GM15510 (cell line): ENCODE data around the gene MTHFD1.

Source experiments
- POLR2A ChIP-seq: IDR thresholded peaks from 3 replicates; pipeline ENCODE4 v1.6.1; 2011; ENCODE audit warnings: borderline replicate concordance; ENCODE audit not compliant: insufficient read length; ENCODE audit errors: extremely low read depth

The MTHFD1 gene

GRCh38 chr14:64500088-64500487 is 111.9 kb downstream of the MTHFD1 start:
- no peak for TF ChIP-seq POLR2A

GRCh38 chr14:64501411-64502171 is 113.4 kb downstream of the MTHFD1 start:
- TF ChIP-seq POLR2A = no peak

- TF ChIP-seq POLR2A = no peak
Measured at GRCh38 chr14:64502456-64502855, 114.3 kb downstream of the MTHFD1 start.

- no peak for TF ChIP-seq POLR2A
Measured at GRCh38 chr14:64502887-64503433, 114.8 kb downstream of the MTHFD1 start.

GRCh38 chr14:64503434-64504309 is 115.5 kb downstream of the MTHFD1 start, which contains the start of gene ZBTB25:
TSS of gene ZBTB25 (minus strand) at chr14:64503838. CDS start at chr14:64490533, 13,305 bp downstream.
- peak; percentile 67 for TF ChIP-seq POLR2A

GRCh38 chr14:64504310-64504896 is 116.2 kb downstream of the MTHFD1 start, which contains the start of gene ZBTB1:
TSS of gene ZBTB1 (plus strand) at chr14:64504770. CDS start at chr14:64521505, 16,735 bp downstream.
- peak; percentile 70 for TF ChIP-seq POLR2A

- peak; percentile 37 for TF ChIP-seq POLR2A
Measured at GRCh38 chr14:64504897-64505794, 117.0 kb downstream of the MTHFD1 start.

GRCh38 chr14:64506721-64507120 is 118.6 kb downstream of the MTHFD1 start:
- TF ChIP-seq POLR2A = no peak

- no peak for TF ChIP-seq POLR2A
Measured at GRCh38 chr14:64507376-64508156, 119.4 kb downstream of the MTHFD1 start.

GRCh38 chr14:64508215-64508776 is 120.1 kb downstream of the MTHFD1 start:
- no peak for TF ChIP-seq POLR2A

- TF ChIP-seq POLR2A = no peak
Measured at GRCh38 chr14:64509036-64509435, 120.9 kb downstream of the MTHFD1 start.
